CD4-positive, alpha-beta T cell (primary cell): ENCODE data around the gene HID1. TPM values are rescaled to one million over a fixed set of nuclear protein-coding genes. Genes with fewer than 3 reads are reported as not detected.

Source experiments
- ATAC-seq: fragments of 200-7000 bp; cut with Tn5 transposase; one replicate; pipeline ENCODE4 v1.10.0; 2022; ENCODE audit warnings: mild to moderate bottlenecking; ENCODE audit not compliant: poor library complexity
- CTCF ChIA-PET: fragments of 350-600 bp; sonication (Branson Sonifier 250); formaldehyde crosslinking; loops from one replicate; lab custom pipeline; 2021; ENCODE audit warnings: antibody characterized with exemption, inconsistent platforms; lab: Charles Lee
- POLR2A ChIA-PET: fragments of 350-600 bp; sonication (Branson Sonifier 250); formaldehyde crosslinking; loops from one replicate; lab custom pipeline; 2021; ENCODE audit warnings: antibody characterized with exemption, inconsistent platforms; lab: Charles Lee
- DNase-seq, 14 experiments: peaks; one replicate each; pipeline ENCODE4 v3.0.0-alpha.2; 2013 to 2020; ENCODE audit warnings: mixed read lengths in 2 of 14
- H3K27ac ChIP-seq, 2 donors: one replicate each; pipeline versions ENCODE4 v1.5.1 to v1.7.0; 2013; ENCODE audit warnings: low read length in 2 of 2, low read depth in 1 of 2, mild to moderate bottlenecking in 1 of 2
- H3K27me3 ChIP-seq, 2 experiments: 1 replicate in 1 of 2; 2 replicates in 1 of 2; pipeline versions ENCODE4 v1.6.1 to v1.7.0; 2013; ENCODE audit warnings: low read length in 2 of 2, control low read depth in 1 of 2, mild to moderate bottlenecking in 1 of 2, moderate library complexity in 1 of 2; ENCODE audit not compliant: insufficient read depth in 2 of 2, control insufficient read depth in 1 of 2
- H3K36me3 ChIP-seq: one replicate; pipeline ENCODE4 v1.6.1; 2013; ENCODE audit warnings: low read length, control low read depth; ENCODE audit not compliant: insufficient read depth
- H3K4me1 ChIP-seq: one replicate; pipeline ENCODE4 v1.6.1; 2013; ENCODE audit warnings: low read length, control low read depth; ENCODE audit not compliant: insufficient read depth
- H3K4me3 ChIP-seq: one replicate; pipeline ENCODE4 v1.5.1; 2013; ENCODE audit warnings: mild to moderate bottlenecking, low read length, moderate library complexity
- H3K9me3 ChIP-seq, 2 experiments: 1 replicate in 1 of 2; 2 replicates in 1 of 2; pipeline versions ENCODE4 v1.6.1 to v1.7.0; 2013; ENCODE audit warnings: low read length in 2 of 2, mild to moderate bottlenecking in 2 of 2, control low read depth in 1 of 2, moderate library complexity in 1 of 2; ENCODE audit not compliant: control insufficient read depth in 1 of 2, insufficient read depth in 1 of 2
- H3K27ac Mint-ChIP-seq: one replicate; pipeline ENCODE4 v1.8.0; 2020; ENCODE audit warnings: mixed read lengths
- H3K27me3 Mint-ChIP-seq: one replicate; pipeline ENCODE4 v1.8.0; 2021; ENCODE audit warnings: mixed read lengths
- H3K36me3 Mint-ChIP-seq: one replicate; pipeline ENCODE4 v1.8.0; 2021; ENCODE audit warnings: low read depth, mixed read lengths
- H3K4me1 Mint-ChIP-seq: one replicate; pipeline ENCODE4 v1.8.0; 2021; ENCODE audit warnings: low read depth, mixed read lengths
- H3K4me3 Mint-ChIP-seq: one replicate; pipeline ENCODE4 v1.8.0; 2020; ENCODE audit warnings: mild to moderate bottlenecking, mixed read lengths
- H3K9me3 Mint-ChIP-seq: one replicate; pipeline ENCODE4 v1.8.0; 2020; ENCODE audit warnings: mixed read lengths
- intact Hi-C, 2 experiments: fragments of 100-400 bp; cut with DNase I in 1 of 2; cut with micrococcal nuclease in 1 of 2; formaldehyde crosslinking; loops; one replicate each; pipeline versions ENCODE4 v1.15.1 to v1.9.0; 2023 to 2025; cut with DNase I, micrococcal nuclease
- total RNA-seq, 174 experiments: library from RNA in 2 of 174; stranded (reverse) in 2 of 174; gene quantifications; one replicate each; pipeline ENCODE4 v1.2.3 and lab custom pipeline; 2021 to 2026
- TF ChIP-seq, protein P1 (sequence below): fragments of 200-600 bp; IDR thresholded peaks from one replicate; pipeline ENCODE4 v1.8.0; 2022; ENCODE audit warnings: antibody characterized with exemption, mild to moderate bottlenecking

Gene HID1
- total RNA-seq, 2 experiments from 2014 or later, result 31.8 to 31.9 TPM

DNA sequence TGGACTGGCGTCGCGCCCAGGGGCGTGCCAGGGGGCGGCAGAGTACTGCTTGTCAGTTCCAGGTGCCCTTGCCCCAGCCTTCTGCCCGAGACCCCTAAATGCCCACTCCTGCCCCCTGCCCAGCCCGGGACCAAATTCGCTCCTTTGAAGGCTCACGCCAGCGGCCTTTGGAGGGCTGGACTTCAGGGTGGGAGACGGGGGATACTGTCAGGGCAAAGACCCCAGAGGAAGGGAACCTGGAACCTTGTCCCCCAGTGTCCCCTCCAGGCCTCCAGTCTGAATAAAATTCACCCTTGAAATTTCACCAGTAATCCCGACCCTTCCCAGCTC lies 36.1 kb downstream of the HID1 start:
- Histone ChIP-seq H3K27me3 (peaks cover 48 to 54% of the 10 kb centered on the region in 2 experiments), H3K27ac (no peak overlapping the region), H3K36me3 (no peaks in the 10 kb centered on the region), H3K4me3 (no peak overlapping the region), H3K9me3 (peaks cover 0 to 11% of the 10 kb centered on the region in 2 experiments), H3K4me1 (peaks cover 9% of the 10 kb centered on the region)
- H3K4me3 Mint-ChIP-seq, result no peak overlapping the region
- no peaks in the 10 kb centered on the region for H3K36me3 Mint-ChIP-seq
- H3K4me1 Mint-ChIP-seq, result no peaks in the 10 kb centered on the region
- TF ChIP-seq, protein P1, sequence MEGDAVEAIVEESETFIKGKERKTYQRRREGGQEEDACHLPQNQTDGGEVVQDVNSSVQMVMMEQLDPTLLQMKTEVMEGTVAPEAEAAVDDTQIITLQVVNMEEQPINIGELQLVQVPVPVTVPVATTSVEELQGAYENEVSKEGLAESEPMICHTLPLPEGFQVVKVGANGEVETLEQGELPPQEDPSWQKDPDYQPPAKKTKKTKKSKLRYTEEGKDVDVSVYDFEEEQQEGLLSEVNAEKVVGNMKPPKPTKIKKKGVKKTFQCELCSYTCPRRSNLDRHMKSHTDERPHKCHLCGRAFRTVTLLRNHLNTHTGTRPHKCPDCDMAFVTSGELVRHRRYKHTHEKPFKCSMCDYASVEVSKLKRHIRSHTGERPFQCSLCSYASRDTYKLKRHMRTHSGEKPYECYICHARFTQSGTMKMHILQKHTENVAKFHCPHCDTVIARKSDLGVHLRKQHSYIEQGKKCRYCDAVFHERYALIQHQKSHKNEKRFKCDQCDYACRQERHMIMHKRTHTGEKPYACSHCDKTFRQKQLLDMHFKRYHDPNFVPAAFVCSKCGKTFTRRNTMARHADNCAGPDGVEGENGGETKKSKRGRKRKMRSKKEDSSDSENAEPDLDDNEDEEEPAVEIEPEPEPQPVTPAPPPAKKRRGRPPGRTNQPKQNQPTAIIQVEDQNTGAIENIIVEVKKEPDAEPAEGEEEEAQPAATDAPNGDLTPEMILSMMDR, result no peak
- ATAC-seq, result no peak
- no peaks in the 10 kb centered on the region for H3K9me3 Mint-ChIP-seq
- intact Hi-C loops, result loop anchor here in 1 of 2 experiments (10.0 kb wide), 1 partner anchor 512 kb away; no protein-coding TSS in a partner anchor
- ChIA-PET POLR2A (no interaction called here), CTCF (no interaction called here)
- peaks cover 74% of the 10 kb centered on the region for H3K27me3 Mint-ChIP-seq
- DNase-seq, result no peak
- no peak overlapping the region for H3K27ac Mint-ChIP-seq

DNA sequence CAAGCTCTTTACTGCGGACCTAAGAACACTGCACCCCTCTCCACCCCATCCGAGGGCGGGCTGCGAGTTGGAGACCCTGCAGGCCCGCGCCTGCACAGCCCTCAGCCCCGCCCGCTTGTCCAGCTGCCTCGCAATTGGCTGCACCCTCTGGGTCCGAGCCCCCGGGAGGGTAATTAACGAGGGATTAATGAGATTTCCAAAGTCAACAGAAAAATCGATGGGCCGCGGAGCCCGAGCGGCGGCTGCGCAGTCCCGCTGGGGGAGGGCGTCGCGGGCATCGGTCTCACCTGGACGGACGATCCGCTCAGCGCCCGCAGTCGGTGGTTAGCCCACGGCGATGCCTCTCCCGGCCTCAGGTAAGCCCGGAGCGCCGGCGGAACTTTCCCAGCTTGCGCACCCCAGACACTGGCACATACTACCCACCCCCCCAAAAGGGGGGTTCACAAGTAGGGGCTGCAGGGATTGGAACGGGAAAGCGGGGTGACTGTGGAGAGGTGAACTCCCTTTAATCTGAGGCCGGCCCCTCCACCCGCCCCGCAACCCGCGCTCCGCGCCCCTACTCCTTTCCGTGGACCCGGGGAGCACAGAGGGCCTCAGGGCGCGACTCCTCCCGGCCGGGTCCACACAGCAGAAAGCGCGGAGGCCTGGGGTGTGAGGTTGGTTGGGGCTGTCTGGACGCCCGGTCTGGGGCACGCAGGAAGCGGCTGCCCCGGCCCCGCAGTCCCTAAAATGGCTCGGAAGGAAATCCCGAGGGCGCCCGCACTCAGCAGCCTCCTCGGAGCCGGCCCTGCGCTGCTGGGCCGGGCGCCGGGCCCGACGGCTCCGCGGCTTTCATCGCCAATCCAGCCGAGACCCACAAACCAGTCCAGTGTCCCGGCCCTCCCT lies 36.7 kb downstream of the HID1 start, which contains the start of gene OTOP3:
Gene OTOP3 (plus strand): TSS at position 314 of the 885 bp plus-strand sequence. CDS start 24 bp downstream, at position 338.
- no peaks in the 10 kb centered on the region for H3K9me3 Mint-ChIP-seq
- H3K27ac Mint-ChIP-seq, result no peak within 1 kb of the TSS
- no peaks in the 10 kb centered on the region for H3K36me3 ChIP-seq
- peaks cover 78% of the 10 kb centered on the region for H3K27me3 Mint-ChIP-seq
- H3K27me3 ChIP-seq, result peaks cover 51 to 58% of the 10 kb centered on the region in 2 experiments
- no peaks in the 10 kb centered on the region for H3K4me1 Mint-ChIP-seq
- CTCF ChIA-PET, result no interaction called here
- ATAC-seq (no peak), DNase-seq (no peak)
- no peak within 1 kb of the TSS for H3K4me3 ChIP-seq
- H3K27ac ChIP-seq, result no peak within 1 kb of the TSS
- H3K4me3 Mint-ChIP-seq, result no peak within 1 kb of the TSS
- no peaks in the 10 kb centered on the region for H3K36me3 Mint-ChIP-seq
- POLR2A ChIA-PET, result no interaction called here
- intact Hi-C loops, result loop anchor here in 1 of 2 experiments (10.0 kb wide), 1 partner anchor 511 kb away; no protein-coding TSS in a partner anchor
- H3K9me3 ChIP-seq, result peaks cover 0 to 12% of the 10 kb centered on the region in 2 experiments
- H3K4me1 ChIP-seq, result peaks cover 9% of the 10 kb centered on the region
- TF ChIP-seq, protein P1, result no peak

DNA sequence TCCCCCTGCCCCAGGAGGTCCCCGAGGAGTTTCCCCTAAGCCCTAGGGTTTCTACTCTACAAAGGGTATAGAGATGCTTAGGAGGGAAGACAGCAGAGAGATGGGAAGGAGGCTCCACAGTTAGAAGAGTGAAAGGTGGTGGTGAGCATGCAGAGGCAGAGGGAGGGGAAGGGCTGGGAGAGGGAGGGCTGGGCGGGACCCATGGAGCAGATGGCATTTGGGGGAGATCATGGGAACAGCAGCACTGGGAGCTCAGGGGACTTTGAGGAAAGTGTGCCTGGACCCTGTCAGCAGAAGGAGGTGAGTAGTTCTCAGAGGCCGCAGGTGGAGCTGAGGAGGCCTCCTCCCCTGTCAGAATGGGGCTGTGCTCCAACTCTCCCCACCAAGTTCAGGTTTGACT lies 37.5 kb downstream of the HID1 start:
- H3K36me3 ChIP-seq, result no peaks in the 10 kb centered on the region
- TF ChIP-seq, protein P1, result no peak
- ChIA-PET CTCF (no interaction called here), POLR2A (no interaction called here)
- intact Hi-C loops, result loop anchor here in 1 of 2 experiments (10.0 kb wide), 1 partner anchor 510 kb away; no protein-coding TSS in a partner anchor
- H3K9me3 ChIP-seq, result peaks cover 0 to 16% of the 10 kb centered on the region in 2 experiments
- H3K4me3 Mint-ChIP-seq, result no peak overlapping the region
- H3K4me3 ChIP-seq, result no peak overlapping the region
- H3K27ac Mint-ChIP-seq, result no peak overlapping the region
- H3K4me1 Mint-ChIP-seq, result no peaks in the 10 kb centered on the region
- no peak for ATAC-seq
- no peak for DNase-seq
- peaks cover 51 to 58% of the 10 kb centered on the region in 2 experiments for H3K27me3 ChIP-seq
- no peak overlapping the region for H3K27ac ChIP-seq
- no peaks in the 10 kb centered on the region for H3K9me3 Mint-ChIP-seq
- H3K4me1 ChIP-seq, result peaks cover 9% of the 10 kb centered on the region
- no peaks in the 10 kb centered on the region for H3K36me3 Mint-ChIP-seq
- peaks cover 78% of the 10 kb centered on the region for H3K27me3 Mint-ChIP-seq
